PC-3 (cell line): ENCODE data around the gene ZFPL1. TPM values are rescaled to one million over a fixed set of nuclear protein-coding genes. Genes with fewer than 3 reads are reported as not detected.
A peak's percentile ranks its signal among the peaks of the same experiment; 100 is the strongest.

Experiments
- ATAC-seq: fragments of 200-7000 bp; cut with Tn5 transposase; 2 replicates; pipeline ENCODE4 v1.9.1; 2020; ENCODE audit warnings: mild to moderate bottlenecking, moderate library complexity
- BruUV-seq: library from RNA; stranded (reverse); fragments of 400-500 nt; replicated peaks from 2 replicates; lab custom pipeline; 2021; lab: Mats Ljungman, UMichigan
- CTCF ChIA-PET: fragments of 300-600 bp; sonication (Branson Sonifier 250); formaldehyde crosslinking; loops from one replicate; lab custom pipeline; 2022; ENCODE audit warnings: antibody characterized with exemption; lab: Charles Lee
- POLR2A ChIA-PET: fragments of 300-600 bp; sonication (Branson Sonifier 250); formaldehyde crosslinking; loops from one replicate; lab custom pipeline; 2022; ENCODE audit warnings: antibody characterized with exemption; ENCODE audit not compliant: unreplicated experiment; lab: Charles Lee
- DNase-seq: peaks from one replicate; pipeline ENCODE4 v3.0.0-alpha.2; 2015
- H2AFZ ChIP-seq: fragments of 300-600 bp; sonication (generic); 2 replicates; pipeline ENCODE4 v1.6.0; 2016; ENCODE audit warnings: antibody characterized with exemption, low read length
- H3F3A ChIP-seq: fragments of 300-600 bp; sonication (generic); one replicate; pipeline ENCODE4 v1.6.0; 2017; ENCODE audit warnings: antibody characterized with exemption, low read length, control low read depth, mild to moderate bottlenecking; ENCODE audit not compliant: unreplicated experiment
- H3K27ac ChIP-seq: fragments of 300-600 bp; sonication (generic); 2 replicates; pipeline ENCODE4 v1.5.1; 2016; ENCODE audit warnings: mild to moderate bottlenecking, low read length
- H3K27me3 ChIP-seq: fragments of 300-600 bp; sonication (generic); 2 replicates; pipeline ENCODE4 v1.6.1; 2016; ENCODE audit warnings: low read length, mixed read lengths
- H3K36me3 ChIP-seq: fragments of 300-600 bp; sonication (generic); 2 replicates; pipeline ENCODE4 v1.6.1; 2016; ENCODE audit warnings: low read depth, mixed run types, low read length, mixed read lengths
- H3K4me1 ChIP-seq: fragments of 300-600 bp; sonication (generic); 2 replicates; pipeline ENCODE4 v1.5.1; 2016; ENCODE audit warnings: low read length; ENCODE audit not compliant: insufficient read depth
- H3K4me2 ChIP-seq: fragments of 300-600 bp; sonication (generic); 2 replicates; pipeline ENCODE4 v1.6.0; 2016; ENCODE audit warnings: low read length
- H3K4me3 ChIP-seq: fragments of 300-600 bp; sonication (generic); 2 replicates; pipeline ENCODE4 v1.5.1; 2016; ENCODE audit warnings: mild to moderate bottlenecking, low read length, mixed read lengths
- H3K79me2 ChIP-seq: fragments of 300-600 bp; sonication (generic); 2 replicates; pipeline ENCODE4 v1.6.1; 2017; ENCODE audit warnings: low read length, mixed read lengths
- H3K9ac ChIP-seq: fragments of 300-600 bp; sonication (generic); 2 replicates; pipeline ENCODE4 v1.6.0; 2016; ENCODE audit warnings: mild to moderate bottlenecking, low read length
- H3K9me2 ChIP-seq: fragments of 300-600 bp; sonication (generic); replicated peaks from 2 replicates; pipeline ENCODE4 v1.6.1; 2016; ENCODE audit warnings: mixed run types, low read length, mixed read lengths
- H3K9me3 ChIP-seq: fragments of 300-600 bp; sonication (generic); 2 replicates; pipeline ENCODE4 v1.6.1; 2016; ENCODE audit warnings: low read length, mixed read lengths
- H4K20me1 ChIP-seq: fragments of 300-600 bp; sonication (generic); 2 replicates; pipeline ENCODE4 v1.6.1; 2016; ENCODE audit warnings: low read length, mixed read lengths
- CTCF ChIP-seq: fragments of 300-600 bp; sonication (generic); conservative IDR thresholded peaks from 2 replicates; pipeline ENCODE4 v1.5.1; 2017; ENCODE audit warnings: antibody characterized with exemption, low read depth, mild to moderate bottlenecking, low read length
- EZH2 ChIP-seq: fragments of 300-600 bp; sonication (generic); IDR thresholded peaks from one replicate; pipeline ENCODE4 v1.6.1; 2017; ENCODE audit warnings: antibody characterized with exemption, mild to moderate bottlenecking, low read length; ENCODE audit not compliant: unreplicated experiment
- EZH2phosphoT487 ChIP-seq: fragments of 300-600 bp; sonication (generic); IDR thresholded peaks from 2 replicates; pipeline ENCODE4 v1.6.1; 2018; ENCODE audit warnings: mild to moderate bottlenecking, antibody characterized with exemption, low read length, borderline replicate concordance
- intact Hi-C: fragments of 100-400 bp; cut with micrococcal nuclease; formaldehyde crosslinking; loops from 2 replicates; pipeline ENCODE4 v1.9.0; 2023
- total RNA-seq: library from RNA; depleted of rRNA; stranded (reverse); fragments of >200 nt; gene quantifications from 2 replicates; pipeline ENCODE4 v1.2.3, GENCODE V29; 2014

Gene ZFPL1
- total RNA-seq, 1 experiment from 2014 or later, result 103 TPM

- no peaks in the 10 kb centered on the region for H3K27me3 ChIP-seq
- no peak for ATAC-seq
- no peak overlapping the region for H3K27ac ChIP-seq
- no peak overlapping the region for H3K4me2 ChIP-seq
- H3K4me1 ChIP-seq, result peaks cover 9% of the 10 kb centered on the region
- ChIA-PET CTCF (interaction anchor here (0.6 to 1.3 kb wide), 3 partner anchors 10 to 224 kb away, joined by 3 read pairs; partner anchors contain the start of genes DPF2, FAU and MRPL49), POLR2A (no interaction called here)
- no peak overlapping the region for H3K4me3 ChIP-seq
- no peaks in the 10 kb centered on the region for H3K9me3 ChIP-seq
- H3K9ac ChIP-seq, result no peak overlapping the region
- TF ChIP-seq CTCF (no peak), EZH2phosphoT487 (no peak), EZH2 (no peak)
- intact Hi-C loops, result no loop called here
- no peak overlapping the region for H2AFZ ChIP-seq
- H3K9me2 ChIP-seq, result no peaks in the 10 kb centered on the region
- DNase-seq, result no peak
- H3K36me3 ChIP-seq, result no peaks in the 10 kb centered on the region
- no peaks in the 10 kb centered on the region for H4K20me1 ChIP-seq
- no peaks in the 10 kb centered on the region for H3F3A ChIP-seq
- peaks cover 10% of the 10 kb centered on the region for H3K79me2 ChIP-seq
- no TSS peak for BruUV-seq
Measured at GRCh38 chr11:65109231-65110198, 25.5 kb downstream of the ZFPL1 start.

- peaks cover 6% of the 10 kb centered on the region for H3K79me2 ChIP-seq
- no peak for TF ChIP-seq EZH2
- TF ChIP-seq CTCF, result peak; percentile 98
- no peak for TF ChIP-seq EZH2phosphoT487
- H3K36me3 ChIP-seq, result no peaks in the 10 kb centered on the region
- H3K4me1 ChIP-seq, result peaks cover 9% of the 10 kb centered on the region
- no peaks in the 10 kb centered on the region for H3K9me3 ChIP-seq
- H3K4me2 ChIP-seq, result peak overlapping the region; percentile 8; the same call in 1 of the 2 replicates
- H4K20me1 ChIP-seq, result no peaks in the 10 kb centered on the region
- H3K4me3 ChIP-seq, result no peak overlapping the region
- no peak overlapping the region for H2AFZ ChIP-seq
- H3K9me2 ChIP-seq, result no peaks in the 10 kb centered on the region
- H3F3A ChIP-seq, result no peaks in the 10 kb centered on the region
- intact Hi-C loops, result no loop called here
- ATAC-seq (peak; percentile 44), DNase-seq (peak; percentile 96)
- no peak overlapping the region for H3K27ac ChIP-seq
- no peak overlapping the region for H3K9ac ChIP-seq
- CTCF ChIA-PET, result interaction anchor here (0.6 to 1.3 kb wide), 3 partner anchors 12 to 223 kb away, joined by 3 to 4 read pairs (median 3); partner anchors contain the start of genes DPF2, FAU, MRPL49 and POLA2
- BruUV-seq, result no TSS peak
- POLR2A ChIA-PET, result no interaction called here
- H3K27me3 ChIP-seq, result no peaks in the 10 kb centered on the region
Measured at GRCh38 chr11:65110354-65110861, 26.4 kb downstream of the ZFPL1 start.
